NCI-H1092 treated with DMSO at 0.1 percent for 48 hours (cell line): Measurements from ENCODE around the gene CNTN4.

Experiments used
- DNase-seq: peaks from one replicate; lab custom pipeline; 2025; lab: John Stamatoyannopoulos, UW

The CNTN4 gene

GRCh38 chr3:2597615-2598014, 498.9 kb downstream of the CNTN4 start:
- no peak for DNase-seq

GRCh38 chr3:2599471-2599870, 500.8 kb downstream of the CNTN4 start:
- DNase-seq, result no peak

GRCh38 chr3:2603692-2604289, 505.1 kb downstream of the CNTN4 start:
- DNase-seq, result peak; percentile 11

- DNase-seq, result no peak
Measured at GRCh38 chr3:2614578-2614977, 515.9 kb downstream of the CNTN4 start.

DNA sequence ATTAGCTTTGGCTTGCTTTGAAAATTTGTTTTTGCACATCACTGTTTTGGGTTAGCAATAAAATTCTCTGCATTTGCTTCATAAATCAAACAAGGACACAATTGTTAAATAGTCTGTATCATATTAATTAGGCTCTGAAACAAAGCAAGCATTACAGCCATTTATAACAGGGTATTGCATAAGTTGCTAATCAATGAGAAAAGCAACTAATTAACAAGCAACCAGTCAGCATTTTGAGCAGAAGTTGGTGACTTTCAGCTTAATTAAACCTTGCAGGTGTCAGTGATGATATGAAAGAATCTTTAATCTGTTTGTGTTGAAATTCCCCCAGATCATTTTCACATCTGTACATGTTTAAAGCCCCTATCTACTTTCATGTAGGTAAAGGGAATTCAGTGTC, 516.4 kb downstream of the CNTN4 start:
- no peak for DNase-seq

- no peak for DNase-seq
Measured at GRCh38 chr3:2623436-2623835, 524.8 kb downstream of the CNTN4 start.

GRCh38 chr3:2628117-2628516, 529.5 kb downstream of the CNTN4 start:
- DNase-seq, result no peak

DNA sequence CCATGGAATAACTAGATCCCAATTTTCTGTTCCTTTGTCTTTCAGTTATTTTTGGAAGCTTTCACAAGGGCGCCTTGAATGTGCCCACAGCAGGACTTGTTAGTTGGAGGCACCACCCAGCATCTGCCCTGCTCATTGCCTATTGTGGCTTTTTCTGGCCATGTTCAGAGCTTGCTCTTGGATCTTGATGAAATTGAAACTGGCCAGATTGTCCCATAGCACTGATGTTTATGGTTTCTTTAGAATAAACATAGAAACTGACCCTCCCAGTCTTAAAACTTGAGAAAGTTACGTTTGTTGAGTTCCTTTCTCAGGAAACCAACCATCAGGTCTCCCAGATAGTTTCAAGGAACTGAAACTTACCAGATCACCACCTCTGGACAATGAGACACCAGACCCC, 536.8 kb downstream of the CNTN4 start:
- DNase-seq, result no peak

- DNase-seq, result peak; percentile 1
Measured at GRCh38 chr3:2643606-2644005, 544.9 kb downstream of the CNTN4 start.

GRCh38 chr3:2645001-2645400, 546.3 kb downstream of the CNTN4 start:
- DNase-seq, result no peak

DNA sequence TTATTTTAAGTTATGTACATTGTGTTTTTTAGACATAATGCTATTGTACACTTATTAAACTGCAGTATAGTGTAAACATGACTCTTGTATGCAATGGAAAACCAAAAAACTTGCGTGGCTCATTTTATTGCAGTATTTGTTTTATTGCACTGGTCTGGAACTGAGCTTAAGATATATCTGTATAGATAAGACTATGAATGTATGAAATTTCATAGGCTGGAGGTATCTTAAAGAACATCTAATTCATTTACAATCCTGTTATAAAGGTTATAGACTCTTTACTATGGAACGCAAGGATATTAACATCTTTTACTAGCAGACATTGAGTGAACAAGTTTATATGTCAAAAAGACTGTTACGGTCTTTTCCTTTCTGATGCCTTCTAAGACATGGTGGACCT, 552.1 kb downstream of the CNTN4 start:
- no peak for DNase-seq

DNA sequence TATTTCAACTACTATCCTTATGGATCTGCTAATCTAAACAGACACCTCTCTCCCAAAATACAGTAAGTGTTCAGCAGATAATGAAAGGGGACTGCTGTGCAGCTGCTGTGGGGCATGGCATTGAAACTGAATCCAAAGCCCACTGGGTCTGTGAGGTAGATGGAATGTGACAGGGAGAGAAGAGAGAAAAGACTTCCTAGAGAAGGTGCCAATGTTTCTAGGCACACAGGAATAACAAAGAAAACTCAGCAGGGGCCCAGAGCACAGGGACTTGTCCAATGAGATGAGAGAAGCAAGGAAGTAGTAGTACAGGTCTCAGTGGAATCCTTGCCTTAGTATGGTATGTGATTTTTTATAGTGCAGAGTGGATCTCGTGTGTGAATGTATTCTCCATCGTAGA, 553.7 kb downstream of the CNTN4 start:
- DNase-seq, result no peak

- DNase-seq, result no peak
Measured at GRCh38 chr3:2653706-2654105, 555.0 kb downstream of the CNTN4 start.

GRCh38 chr3:2655229-2655701, 556.6 kb downstream of the CNTN4 start:
- no peak for DNase-seq

- no peak for DNase-seq
Measured at GRCh38 chr3:2656806-2657777, 558.4 kb downstream of the CNTN4 start.

GRCh38 chr3:2657971-2658370, 559.3 kb downstream of the CNTN4 start:
- no peak for DNase-seq

- no peak for DNase-seq
Measured at GRCh38 chr3:2659896-2660295, 561.2 kb downstream of the CNTN4 start.

- no peak for DNase-seq
Measured at GRCh38 chr3:2661078-2661477, 562.4 kb downstream of the CNTN4 start.

DNA sequence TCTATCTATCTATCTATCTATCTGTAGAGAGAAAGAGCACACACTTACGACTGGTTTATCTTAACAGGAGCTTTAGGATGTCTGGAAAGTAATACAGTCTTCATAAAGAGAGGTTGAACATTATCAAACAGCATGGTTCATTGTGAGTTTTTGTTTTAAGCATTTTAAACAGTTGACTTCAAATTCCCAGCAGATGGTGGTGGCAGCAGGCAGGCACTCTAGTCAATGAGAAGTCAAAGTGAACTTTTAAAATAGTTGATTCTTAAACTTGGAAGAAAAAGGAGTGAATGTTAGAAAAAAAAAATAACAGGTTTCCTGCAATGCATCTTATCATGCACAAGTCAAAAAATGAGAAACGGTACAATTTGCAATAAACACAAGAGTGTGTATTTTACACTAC, 578.8 kb downstream of the CNTN4 start:
- no peak for DNase-seq

- DNase-seq, result no peak
Measured at GRCh38 chr3:2680236-2680635, 581.6 kb downstream of the CNTN4 start.

- DNase-seq, result no peak
Measured at GRCh38 chr3:2684046-2684445, 585.4 kb downstream of the CNTN4 start.

- DNase-seq, result no peak
Measured at GRCh38 chr3:2686816-2687502, 588.3 kb downstream of the CNTN4 start.

GRCh38 chr3:2697589-2697988, 598.9 kb downstream of the CNTN4 start:
- DNase-seq, result no peak
